PC-9 (cell line): Measurements from ENCODE around the gene IL1R1. TPM values are rescaled to one million over a fixed set of nuclear protein-coding genes. Genes with fewer than 3 reads are reported as not detected.

Experiments used
- BruUV-seq: library from RNA; stranded (reverse); fragments of 400-500 nt; replicated peaks from 2 replicates; lab custom pipeline; 2021; lab: Mats Ljungman, UMichigan
- CTCF ChIA-PET: fragments of 300-600 bp; sonication (Branson Sonifier 250); formaldehyde crosslinking; loops from one replicate; lab custom pipeline; 2022; ENCODE audit warnings: antibody characterized with exemption; lab: Charles Lee
- POLR2A ChIA-PET: fragments of 300-600 bp; sonication (Branson Sonifier 250); formaldehyde crosslinking; loops from one replicate; lab custom pipeline; 2022; ENCODE audit warnings: antibody characterized with exemption; ENCODE audit not compliant: unreplicated experiment; lab: Charles Lee
- DNase-seq, 2 experiments: peaks; one replicate each; pipeline versions ENCODE4 v3.0.0 to v3.0.0-alpha.2; 2015 to 2022; ENCODE audit warnings: mixed read lengths in 1 of 2
- H2AFZ ChIP-seq: fragments of 200-600 bp; sonication (generic); 2 replicates; pipeline ENCODE4 v1.8.1; 2017; ENCODE audit warnings: antibody characterized with exemption
- H3F3A ChIP-seq: fragments of 200-600 bp; sonication (generic); 2 replicates; pipeline ENCODE4 v1.8.1; 2017; ENCODE audit warnings: antibody characterized with exemption, mild to moderate bottlenecking, low read depth; ENCODE audit not compliant: insufficient read depth
- H3K27ac ChIP-seq: fragments of 200-600 bp; sonication (generic); 2 replicates; pipeline ENCODE4 v1.6.1; 2016; ENCODE audit warnings: mixed run types
- H3K27me3 ChIP-seq: fragments of 200-600 bp; sonication (generic); 2 replicates; pipeline ENCODE4 v1.6.1; 2016; ENCODE audit warnings: low read depth, mixed run types; ENCODE audit not compliant: insufficient read depth
- H3K36me3 ChIP-seq: fragments of 200-600 bp; sonication (generic); 2 replicates; pipeline ENCODE4 v1.6.1; 2016; ENCODE audit warnings: low read depth, mixed run types
- H3K4me1 ChIP-seq: fragments of 200-600 bp; sonication (generic); replicated peaks from 2 replicates; pipeline ENCODE4 v1.6.1; 2016; ENCODE audit warnings: mixed run types; ENCODE audit not compliant: insufficient read depth
- H3K4me2 ChIP-seq: fragments of 200-600 bp; sonication (generic); 2 replicates; pipeline ENCODE4 v1.6.1; 2017; ENCODE audit warnings: mixed run types
- H3K4me3 ChIP-seq: fragments of 200-600 bp; sonication (generic); 2 replicates; pipeline ENCODE4 v1.6.1; 2016; ENCODE audit warnings: mixed run types
- H3K79me2 ChIP-seq: fragments of 200-600 bp; sonication (generic); 2 replicates; pipeline ENCODE4 v1.6.1; 2017; ENCODE audit warnings: low read depth, mixed run types
- H3K9me2 ChIP-seq: fragments of 200-600 bp; sonication (generic); 2 replicates; pipeline ENCODE4 v1.8.1; 2017; ENCODE audit warnings: mild to moderate bottlenecking; ENCODE audit not compliant: insufficient read depth
- H3K9me3 ChIP-seq: fragments of 200-600 bp; sonication (generic); 2 replicates; pipeline ENCODE4 v1.8.1; 2016; ENCODE audit warnings: low read depth; ENCODE audit not compliant: insufficient read depth
- H4K20me1 ChIP-seq: fragments of 200-600 bp; sonication (generic); 2 replicates; pipeline ENCODE4 v1.8.1; 2017; ENCODE audit not compliant: insufficient read depth
- CTCF ChIP-seq: fragments of 200-600 bp; sonication (generic); conservative IDR thresholded peaks from 2 replicates; pipeline ENCODE4 v1.6.1; 2017; ENCODE audit warnings: mixed run types, antibody characterized with exemption, mild to moderate bottlenecking, moderate library complexity
- EZH2 ChIP-seq: fragments of 200-600 bp; sonication (generic); IDR thresholded peaks from 2 replicates; pipeline ENCODE4 v1.8.0; 2017; ENCODE audit warnings: antibody characterized with exemption, low read depth
- intact Hi-C: fragments of 100-400 bp; cut with micrococcal nuclease; formaldehyde crosslinking; loops from one replicate; pipeline ENCODE4 v1.10.0; 2022; ENCODE audit not compliant: unreplicated experiment
- total RNA-seq: library from RNA; stranded (reverse); gene quantifications from 2 replicates; pipeline ENCODE4 v1.2.3, GENCODE V29; 2021

IL1R1 gene
- total RNA-seq, 1 experiment from 2014 or later: 6.5 TPM

DNA sequence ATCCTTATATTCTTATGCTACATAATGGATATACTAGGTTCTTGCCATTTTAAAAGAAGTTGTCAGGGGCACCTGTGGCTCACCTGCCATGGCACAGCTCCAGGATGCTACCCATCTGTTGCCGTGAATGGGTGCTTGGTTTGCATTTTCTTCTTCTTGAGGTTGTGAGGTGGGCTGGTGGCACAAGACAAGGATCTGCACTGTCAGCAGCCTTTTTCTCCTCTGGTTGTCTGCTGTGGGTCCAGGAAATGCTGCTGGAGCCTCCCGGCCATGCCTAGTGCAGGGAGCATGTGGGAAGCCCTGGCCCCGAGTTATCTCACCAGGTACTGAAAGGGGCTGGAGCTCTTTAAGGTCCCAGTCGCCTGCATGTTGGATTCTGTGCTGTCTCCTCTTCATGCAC is 2.6 kb downstream of the IL1R1 start:
- Histone ChIP-seq H3K9me3 (peaks cover 34% of the 10 kb centered on the region), H3F3A (no peaks in the 10 kb centered on the region), H3K4me1 (peaks cover 6% of the 10 kb centered on the region; the same call in 1 of the 2 replicates), H3K27me3 (no peaks in the 10 kb centered on the region), H3K79me2 (no peaks in the 10 kb centered on the region), H3K4me3 (no peak overlapping the region), H3K36me3 (no peaks in the 10 kb centered on the region), H4K20me1 (no peaks in the 10 kb centered on the region), H3K4me2 (no peak overlapping the region), H3K27ac (no peak overlapping the region), H3K9me2 (no peaks in the 10 kb centered on the region), H2AFZ (no peak overlapping the region)
- ChIA-PET CTCF (no interaction called here), POLR2A (no interaction called here)
- intact Hi-C loops: no loop called here
- no peak for TF ChIP-seq EZH2
- no peak for TF ChIP-seq CTCF
- no TSS peak for BruUV-seq
- DNase-seq: no peak

DNA sequence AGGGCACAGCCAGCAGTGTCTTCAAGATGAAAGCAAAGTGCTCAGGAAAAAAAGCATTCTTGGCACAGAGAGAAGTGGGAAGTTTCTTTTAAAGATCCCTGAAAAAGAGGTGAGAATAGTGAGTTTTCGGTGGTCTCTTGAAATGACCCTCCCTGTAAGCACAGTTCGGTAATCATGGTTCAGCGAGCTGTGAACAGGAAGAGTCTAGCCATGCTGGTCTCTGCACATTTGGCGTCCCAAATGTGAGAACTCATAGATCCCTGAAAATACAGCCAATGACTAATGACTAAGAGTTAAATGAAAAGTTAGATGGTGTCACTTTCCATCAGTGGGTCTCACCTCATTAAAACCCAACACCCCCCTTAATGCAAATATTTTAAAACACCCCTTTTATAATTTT is 3.4 kb downstream of the IL1R1 start:
- intact Hi-C loops: no loop called here
- no TSS peak for BruUV-seq
- no peak overlapping the region for H2AFZ ChIP-seq
- POLR2A ChIA-PET: no interaction called here
- H3F3A ChIP-seq: no peaks in the 10 kb centered on the region
- no peak overlapping the region for H3K4me2 ChIP-seq
- no peaks in the 10 kb centered on the region for H3K79me2 ChIP-seq
- H3K4me3 ChIP-seq: no peak overlapping the region
- TF ChIP-seq CTCF (no peak), EZH2 (no peak)
- H3K27ac ChIP-seq: no peak overlapping the region
- H4K20me1 ChIP-seq: no peaks in the 10 kb centered on the region
- H3K9me3 ChIP-seq: peaks cover 34% of the 10 kb centered on the region
- peaks cover 6% of the 10 kb centered on the region; the same call in 1 of the 2 replicates for H3K4me1 ChIP-seq
- CTCF ChIA-PET: no interaction called here
- no peak for DNase-seq
- no peaks in the 10 kb centered on the region for H3K27me3 ChIP-seq
- no peaks in the 10 kb centered on the region for H3K36me3 ChIP-seq
- H3K9me2 ChIP-seq: no peaks in the 10 kb centered on the region

DNA sequence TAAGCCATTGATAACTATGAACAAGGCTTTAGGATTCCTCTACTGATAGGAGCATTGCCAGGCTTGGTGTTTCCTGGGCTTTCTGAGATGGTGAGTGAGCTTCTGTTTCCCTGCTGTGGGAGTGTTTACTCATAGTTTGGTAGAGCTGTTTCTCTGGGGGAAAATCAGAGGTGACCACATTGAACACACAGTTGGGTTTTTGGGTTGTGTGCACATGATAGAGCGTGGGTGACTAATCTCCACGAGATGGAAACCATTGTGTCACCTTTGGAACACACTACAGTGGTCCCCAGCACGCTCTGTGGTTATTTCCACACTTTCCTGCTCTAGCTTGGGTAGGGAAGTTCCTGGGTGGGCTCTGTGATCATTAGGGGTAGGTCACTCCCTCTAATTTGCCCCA is 5.4 kb downstream of the IL1R1 start:
- H3K27ac ChIP-seq: no peak overlapping the region
- H3F3A ChIP-seq: no peaks in the 10 kb centered on the region
- no TSS peak for BruUV-seq
- no peaks in the 10 kb centered on the region for H3K9me2 ChIP-seq
- H3K4me3 ChIP-seq: no peak overlapping the region
- no peak overlapping the region for H3K4me2 ChIP-seq
- no peaks in the 10 kb centered on the region for H4K20me1 ChIP-seq
- TF ChIP-seq EZH2 (no peak), CTCF (no peak)
- DNase-seq: no peak
- POLR2A ChIA-PET: no interaction called here
- CTCF ChIA-PET: no interaction called here
- no peak overlapping the region for H2AFZ ChIP-seq
- peaks cover 34% of the 10 kb centered on the region for H3K9me3 ChIP-seq
- intact Hi-C loops: no loop called here
- no peaks in the 10 kb centered on the region for H3K27me3 ChIP-seq
- no peaks in the 10 kb centered on the region for H3K36me3 ChIP-seq
- H3K79me2 ChIP-seq: no peaks in the 10 kb centered on the region
- peaks cover 5% of the 10 kb centered on the region; the same call in 1 of the 2 replicates for H3K4me1 ChIP-seq
